Smooth muscle cell of the pulmonary artery (primary cell): ENCODE data around the gene ZBTB49. TPM values are rescaled to one million over a fixed set of nuclear protein-coding genes. Genes with fewer than 3 reads are reported as not detected.

ENCODE experiments used
- total RNA-seq: library from RNA; depleted of rRNA; stranded (reverse); fragments of >200 nt; gene quantifications from 2 replicates; pipeline ENCODE4 v1.2.3, GENCODE V29; 2014

The ZBTB49 gene
- 2.6 and 3.3 TPM in 2 replicates for total RNA-seq

GRCh38 chr4:4289941-4290850 lies at the start of gene ZBTB49, which contains the start of gene LYAR:
TSS of gene ZBTB49 (plus strand) at chr4:4290251. CDS start at chr4:4299946, 9,695 bp downstream.
TSS of gene LYAR (minus strand) at chr4:4290154. CDS start at chr4:4283742, 6,412 bp downstream.

DNA sequence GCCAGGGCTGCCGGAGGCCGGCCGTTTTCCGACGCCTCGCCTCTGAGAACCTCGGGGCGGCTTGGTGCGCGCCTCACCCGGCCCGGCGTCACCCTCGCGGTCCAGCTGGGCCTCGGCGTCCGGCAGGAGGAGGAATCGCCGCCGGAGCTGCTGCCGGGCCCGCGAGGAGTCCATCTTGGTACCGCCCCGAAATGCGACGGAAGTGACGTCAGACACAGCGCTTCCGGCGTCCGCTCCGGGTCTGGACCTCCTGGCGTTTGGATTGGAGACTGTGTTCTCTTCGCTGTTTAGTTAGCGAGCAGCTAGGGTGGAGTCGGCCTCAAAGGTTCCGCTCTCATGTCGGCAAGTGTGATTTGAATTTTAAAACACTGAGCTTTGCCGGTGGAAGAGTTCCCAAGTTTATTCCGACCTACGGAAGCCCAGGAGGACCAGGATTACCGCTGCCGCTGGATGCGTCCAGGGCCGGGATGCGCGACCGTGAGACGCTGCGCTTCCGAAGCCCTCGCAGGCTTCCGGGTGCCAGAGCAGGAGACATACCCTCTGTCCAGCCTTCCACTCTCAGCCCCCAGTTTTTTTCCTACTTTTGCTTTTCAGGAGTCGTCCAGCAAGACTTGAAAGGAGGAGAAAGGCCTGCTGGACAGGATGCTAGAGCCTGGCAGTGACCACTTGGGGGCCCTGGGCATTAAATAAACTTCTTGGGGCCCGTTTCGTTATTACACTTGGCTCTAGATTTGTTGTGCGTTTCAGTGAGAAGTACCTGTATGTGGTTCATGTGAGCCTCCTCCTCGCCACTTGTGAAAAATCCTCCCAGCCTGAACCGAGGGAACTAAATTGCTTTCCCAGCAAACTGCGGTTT lies 41.8 kb upstream of the ZBTB49 start, which contains the start of gene TMEM128:
TSS of gene TMEM128 (minus strand) at position 195 of the 856 bp plus-strand sequence. CDS start at position 174, 21 bp downstream.

Other genes with a start within 250 kb of the ZBTB49 start
- not detected in 2 replicates for gene OTOP1, start 63.3 kb upstream of the ZBTB49 start, total RNA-seq
- gene TMEM128, start 42.0 kb upstream of the ZBTB49 start, total RNA-seq, result 20.4 and 24.3 TPM in 2 replicates
- gene LYAR, start 97 bp upstream of the ZBTB49 start, total RNA-seq, result 4.1 and 8.0 TPM in 2 replicates
- gene NSG1, start 96.9 kb downstream of the ZBTB49 start, total RNA-seq, result 0.50 and 0.72 TPM in 2 replicates